Activated CD8-positive, alpha-beta T cell treated with anti-CD3 and anti-CD28 coated beads, Interleukin-2, amount 10 ng/mL, durations not matched to agents 7 days and 5 days (primary cell): ENCODE measurements around the gene TRAK1. TPM values are rescaled to one million over a fixed set of nuclear protein-coding genes. Genes with fewer than 3 reads are reported as not detected.
A peak's percentile ranks its signal among the peaks of the same experiment; 100 is the strongest.

Experiments used
- ATAC-seq: fragments of 150-1000 bp; cut with Tn5 transposase; one replicate; pipeline ENCODE4 v1.10.0; 2021; ENCODE audit warnings: moderate library complexity
- CTCF ChIA-PET: fragments of 350-600 bp; sonication (Branson Sonifier 250); formaldehyde crosslinking; loops from one replicate; lab custom pipeline; 2021; ENCODE audit warnings: antibody characterized with exemption; lab: Charles Lee
- POLR2A ChIA-PET: fragments of 350-600 bp; sonication (Branson Sonifier 250); formaldehyde crosslinking; loops from one replicate; lab custom pipeline; 2021; ENCODE audit warnings: antibody characterized with exemption; lab: Charles Lee
- DNase-seq: peaks from one replicate; pipeline ENCODE4 v3.0.0-alpha.2; 2020
- H3K27ac Mint-ChIP-seq: one replicate; pipeline ENCODE4 v1.8.0; 2021; ENCODE audit warnings: mild to moderate bottlenecking, mixed read lengths
- H3K27me3 Mint-ChIP-seq: one replicate; pipeline ENCODE4 v1.8.0; 2021; ENCODE audit warnings: low read depth, mixed read lengths
- H3K36me3 Mint-ChIP-seq: one replicate; pipeline ENCODE4 v1.8.0; 2021; ENCODE audit warnings: low read depth, mixed read lengths
- H3K4me1 Mint-ChIP-seq: one replicate; pipeline ENCODE4 v1.8.0; 2021; ENCODE audit warnings: low read depth, mixed read lengths
- H3K4me3 Mint-ChIP-seq: one replicate; pipeline ENCODE4 v1.8.0; 2021; ENCODE audit warnings: mild to moderate bottlenecking, mixed read lengths
- H3K9me3 Mint-ChIP-seq: one replicate; pipeline ENCODE4 v1.8.0; 2022; ENCODE audit warnings: mixed read lengths; ENCODE audit not compliant: insufficient read depth
- total RNA-seq, 2 experiments: library from RNA; stranded (reverse); gene quantifications; one replicate each; pipeline ENCODE4 v1.2.3, GENCODE V29; 2021

Gene TRAK1
- total RNA-seq, 2 experiments from 2014 or later: 28.6 to 28.7 TPM

- CTCF ChIA-PET: no interaction called here
- H3K4me1 Mint-ChIP-seq: peaks cover 15% of the 10 kb centered on the region
- no peak overlapping the region for H3K27ac Mint-ChIP-seq
- H3K27me3 Mint-ChIP-seq: no peaks in the 10 kb centered on the region
- H3K4me3 Mint-ChIP-seq: no peak overlapping the region
- H3K36me3 Mint-ChIP-seq: peaks cover 23% of the 10 kb centered on the region
- ATAC-seq (no peak), DNase-seq (no peak)
- H3K9me3 Mint-ChIP-seq: no peaks in the 10 kb centered on the region
- POLR2A ChIA-PET: no interaction called here
Measured at GRCh38 chr3:42225486-42226363, 134.6 kb downstream of the TRAK1 start.

DNA sequence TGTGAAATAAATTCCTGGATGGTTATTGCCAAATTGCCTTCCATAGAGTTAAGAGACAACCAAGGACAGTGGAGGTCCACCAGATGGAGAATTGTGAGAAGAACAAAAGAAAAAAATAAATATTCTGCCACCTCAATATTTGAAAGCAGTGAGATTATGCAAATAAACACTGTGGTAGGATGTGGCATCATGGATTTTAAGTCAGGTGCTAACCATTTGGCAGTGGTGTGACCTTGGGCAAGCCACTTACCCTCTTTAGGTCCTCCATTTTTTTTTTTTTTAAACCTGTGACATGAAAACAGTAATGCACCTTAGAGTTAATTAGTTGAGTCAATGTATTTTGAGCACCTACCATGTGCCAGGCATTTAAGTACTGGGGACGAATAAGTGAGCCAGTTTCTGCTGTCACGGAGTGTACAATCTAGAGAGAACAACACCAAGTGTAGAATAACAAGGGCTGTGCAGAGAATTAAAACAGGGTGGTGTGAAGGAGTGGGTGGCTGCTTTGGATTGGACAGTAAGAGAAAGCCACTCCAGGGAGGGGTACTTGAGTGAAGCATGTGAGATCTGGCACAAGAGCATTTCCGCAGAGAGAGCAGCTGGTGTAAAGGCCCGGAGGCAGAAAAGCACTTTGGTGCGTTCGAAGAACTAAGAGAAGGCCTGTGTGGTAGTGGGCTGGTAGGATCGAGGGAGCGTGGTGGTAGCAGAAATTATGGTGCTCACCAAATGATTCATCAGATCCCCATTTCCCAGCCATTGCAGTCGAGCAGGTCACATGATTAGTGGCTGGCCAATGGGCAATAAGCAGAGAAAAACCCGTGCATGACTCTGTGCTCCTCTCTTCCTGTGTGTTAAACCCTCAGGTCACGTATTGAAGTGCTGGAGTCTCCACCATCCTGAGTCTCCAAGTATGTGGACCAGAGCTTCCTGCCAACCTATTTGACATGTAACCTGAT lies 135.6 kb downstream of the TRAK1 start:
- no peak overlapping the region for H3K27ac Mint-ChIP-seq
- H3K4me1 Mint-ChIP-seq: peaks cover 15% of the 10 kb centered on the region
- H3K36me3 Mint-ChIP-seq: peaks cover 20% of the 10 kb centered on the region
- ATAC-seq (no peak), DNase-seq (no peak)
- POLR2A ChIA-PET: no interaction called here
- H3K27me3 Mint-ChIP-seq: no peaks in the 10 kb centered on the region
- no peaks in the 10 kb centered on the region for H3K9me3 Mint-ChIP-seq
- H3K4me3 Mint-ChIP-seq: no peak overlapping the region
- CTCF ChIA-PET: interaction anchor here (1.0 kb wide), 1 partner anchor 109 kb away, joined by 3 read pairs; no protein-coding TSS in a partner anchor

GRCh38 chr3:42228796-42229195 lies 137.6 kb downstream of the TRAK1 start:
- Mint-ChIP-seq H3K27ac (no peak overlapping the region), H3K4me1 (peaks cover 15% of the 10 kb centered on the region), H3K36me3 (peaks cover 15% of the 10 kb centered on the region), H3K4me3 (no peak overlapping the region), H3K9me3 (no peaks in the 10 kb centered on the region), H3K27me3 (no peaks in the 10 kb centered on the region)
- POLR2A ChIA-PET: no interaction called here
- peak; percentile 47 for ATAC-seq
- CTCF ChIA-PET: interaction anchor here (1.1 to 1.7 kb wide), 6 partner anchors 10 to 319 kb away, joined by 4 to 8 read pairs (median 7); no protein-coding TSS in a partner anchor
- DNase-seq: no peak

DNA sequence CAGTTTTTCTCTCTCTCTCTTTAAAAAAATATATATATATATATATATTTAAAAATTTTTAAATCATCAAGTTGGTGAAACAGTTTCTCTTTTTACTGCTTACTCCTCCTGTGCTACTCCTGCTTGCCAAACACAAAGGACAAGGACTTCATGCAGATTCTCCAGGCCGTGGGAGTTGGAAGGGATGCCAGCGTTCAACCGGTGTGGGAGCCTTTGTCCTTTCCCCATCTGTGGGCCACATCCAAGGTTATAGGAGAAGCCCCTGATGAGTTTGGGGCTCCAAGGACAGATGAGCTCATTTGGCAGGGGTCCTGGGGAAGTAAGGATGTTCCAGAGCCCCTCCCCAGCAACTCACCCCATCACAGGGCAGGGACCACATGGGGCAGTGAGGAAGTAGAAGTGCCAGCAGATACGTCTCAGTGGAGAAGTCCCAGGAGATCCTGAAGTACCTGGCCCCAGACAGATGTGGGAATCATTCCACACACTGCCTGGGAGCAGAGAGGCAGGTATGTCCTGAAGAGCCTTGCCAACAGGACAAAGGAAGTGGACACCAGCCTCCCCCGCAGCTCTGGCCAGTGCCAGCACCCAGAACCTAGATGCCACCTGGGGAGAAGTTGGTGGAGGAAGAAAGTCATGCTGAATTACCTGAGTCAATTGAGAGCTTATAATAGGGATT lies 138.2 kb downstream of the TRAK1 start:
- Mint-ChIP-seq H3K4me3 (no peak overlapping the region), H3K27me3 (peaks cover 3% of the 10 kb centered on the region), H3K36me3 (peaks cover 11% of the 10 kb centered on the region), H3K27ac (no peak overlapping the region), H3K9me3 (no peaks in the 10 kb centered on the region), H3K4me1 (peaks cover 15% of the 10 kb centered on the region)
- POLR2A ChIA-PET: no interaction called here
- ATAC-seq: no peak
- CTCF ChIA-PET: interaction anchor here (0.8 to 1.7 kb wide), 7 partner anchors 9 to 318 kb away, joined by 3 to 8 read pairs (median 7); no protein-coding TSS in a partner anchor
- no peak for DNase-seq

DNA sequence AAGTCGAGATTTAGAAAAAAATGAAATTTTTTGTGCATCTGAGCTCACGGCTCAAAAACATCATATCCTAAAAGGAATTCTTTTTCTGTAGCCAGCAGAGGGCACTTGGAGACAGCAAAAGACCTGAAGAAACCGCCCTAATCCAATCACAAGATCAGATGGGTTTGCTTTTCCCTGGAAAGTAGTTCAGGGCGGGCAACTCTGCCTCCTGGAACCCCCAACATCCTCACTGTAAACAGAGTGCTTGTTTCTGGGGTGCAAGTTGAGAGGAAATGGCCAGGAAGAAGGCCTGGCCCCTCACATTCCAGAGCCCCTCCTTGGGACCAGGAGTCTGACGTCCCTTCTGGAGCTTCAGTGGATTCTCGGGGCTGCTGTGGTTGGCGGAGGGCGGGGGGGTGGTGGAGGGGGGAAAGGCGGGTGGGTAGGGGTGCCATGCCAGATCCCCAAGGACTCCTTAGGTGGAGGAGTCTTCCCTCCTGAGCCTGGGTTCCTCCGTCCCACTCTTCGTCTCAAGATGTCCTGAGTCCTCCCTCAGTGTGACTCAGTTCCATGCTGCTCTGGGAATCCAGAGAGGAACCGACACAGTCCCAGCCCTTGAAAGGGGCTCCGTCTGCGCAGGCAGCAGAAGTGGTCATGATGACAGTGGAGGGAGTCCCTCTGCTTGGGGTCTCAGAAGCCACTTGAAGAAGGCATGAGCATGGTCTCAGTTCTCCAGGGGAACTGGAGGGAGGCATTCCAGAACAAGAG lies 139.0 kb downstream of the TRAK1 start:
- no peak for ATAC-seq
- Mint-ChIP-seq H3K9me3 (no peaks in the 10 kb centered on the region), H3K4me1 (peaks cover 15% of the 10 kb centered on the region), H3K4me3 (no peak overlapping the region), H3K36me3 (peaks cover 8% of the 10 kb centered on the region), H3K27ac (no peak overlapping the region), H3K27me3 (peaks cover 9% of the 10 kb centered on the region)
- no peak for DNase-seq
- ChIA-PET CTCF (interaction anchor here (0.8 to 1.7 kb wide), 7 partner anchors 9 to 317 kb away, joined by 3 to 8 read pairs (median 7); no protein-coding TSS in a partner anchor), POLR2A (no interaction called here)

GRCh38 chr3:42230860-42231259 lies 139.7 kb downstream of the TRAK1 start:
- Mint-ChIP-seq H3K27ac (no peak overlapping the region), H3K4me3 (no peak overlapping the region), H3K9me3 (no peaks in the 10 kb centered on the region), H3K27me3 (peaks cover 15% of the 10 kb centered on the region), H3K36me3 (peaks cover 3% of the 10 kb centered on the region), H3K4me1 (peaks cover 15% of the 10 kb centered on the region)
- POLR2A ChIA-PET: no interaction called here
- CTCF ChIA-PET: no interaction called here
- ATAC-seq (no peak), DNase-seq (no peak)

GRCh38 chr3:42235532-42235931 lies 144.4 kb downstream of the TRAK1 start:
- H3K4me3 Mint-ChIP-seq: no peak overlapping the region
- H3K27ac Mint-ChIP-seq: no peak overlapping the region
- DNase-seq (no peak), ATAC-seq (no peak)
- ChIA-PET POLR2A (no interaction called here), CTCF (no interaction called here)
- H3K36me3 Mint-ChIP-seq: no peaks in the 10 kb centered on the region
- H3K4me1 Mint-ChIP-seq: no peaks in the 10 kb centered on the region
- peaks cover 25% of the 10 kb centered on the region for H3K27me3 Mint-ChIP-seq
- peaks cover 4% of the 10 kb centered on the region for H3K9me3 Mint-ChIP-seq

DNA sequence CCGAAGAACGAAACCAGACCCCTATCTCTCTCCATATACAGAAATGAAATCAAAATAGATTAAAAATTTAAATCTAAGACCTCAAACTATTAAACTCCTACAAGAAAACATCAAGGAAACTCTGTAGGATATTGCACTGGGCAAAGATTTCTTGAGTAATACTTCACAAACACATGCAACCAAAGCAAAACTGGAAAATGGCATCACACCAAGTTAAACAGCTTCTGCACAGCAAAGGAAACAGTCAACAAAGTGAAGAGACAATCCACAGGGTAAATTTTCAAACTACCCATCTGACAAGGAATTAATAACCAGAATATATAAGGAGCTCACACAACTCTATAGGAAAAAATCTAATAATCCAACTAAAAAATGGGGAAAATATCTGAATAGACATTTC lies 145.5 kb downstream of the TRAK1 start:
- Mint-ChIP-seq H3K4me3 (no peak overlapping the region), H3K4me1 (no peaks in the 10 kb centered on the region), H3K27me3 (peaks cover 25% of the 10 kb centered on the region), H3K27ac (no peak overlapping the region), H3K36me3 (no peaks in the 10 kb centered on the region), H3K9me3 (peaks cover 4% of the 10 kb centered on the region)
- CTCF ChIA-PET: no interaction called here
- DNase-seq (no peak), ATAC-seq (no peak)
- POLR2A ChIA-PET: no interaction called here

GRCh38 chr3:42246091-42246490 lies 154.9 kb downstream of the TRAK1 start:
- Mint-ChIP-seq H3K27me3 (peaks cover 35% of the 10 kb centered on the region), H3K36me3 (no peaks in the 10 kb centered on the region), H3K27ac (no peak overlapping the region), H3K4me1 (peaks cover 4% of the 10 kb centered on the region), H3K4me3 (no peak overlapping the region), H3K9me3 (no peaks in the 10 kb centered on the region)
- POLR2A ChIA-PET: no interaction called here
- CTCF ChIA-PET: interaction anchor here (0.6 to 4.9 kb wide), 4 partner anchors 50 to 291 kb away, joined by 3 to 77 read pairs (median 16); partner anchors contain the start of gene VIPR1
- DNase-seq: no peak
- ATAC-seq: no peak

GRCh38 chr3:42247576-42248027 lies 156.4 kb downstream of the TRAK1 start:
- H3K27me3 Mint-ChIP-seq: peaks cover 32% of the 10 kb centered on the region
- peak; percentile 72 for DNase-seq
- H3K4me1 Mint-ChIP-seq: peaks cover 4% of the 10 kb centered on the region
- no peaks in the 10 kb centered on the region for H3K9me3 Mint-ChIP-seq
- peak; percentile 67 for ATAC-seq
- CTCF ChIA-PET: interaction anchor here (0.7 to 4.9 kb wide), 32 partner anchors 11 to 302 kb away, joined by 3 to 77 read pairs (median 4); partner anchors contain the start of genes CCK and VIPR1
- H3K4me3 Mint-ChIP-seq: no peak overlapping the region
- POLR2A ChIA-PET: no interaction called here
- H3K27ac Mint-ChIP-seq: no peak overlapping the region
- no peaks in the 10 kb centered on the region for H3K36me3 Mint-ChIP-seq
